Hypothalamus (tissue), 51 donors: Measurements from ENCODE around the gene ASPG.
A peak's percentile ranks its signal among the peaks of the same experiment; 100 is the strongest.

Experiments
- DNase-seq, 51 donors: peaks; one replicate each; lab custom pipeline; 2025; lab: John Stamatoyannopoulos, UW

ASPG gene

GRCh38 chr14:104085032-104085888 is at the start of gene ASPG:
TSS of gene ASPG (plus strand) at chr14:104085700. CDS start at chr14:104085771, 71 bp downstream.
- DNase-seq: peak in 1 of 51 donors; percentile 16

GRCh38 chr14:104036212-104036611 is 49.3 kb upstream of the ASPG start:
- DNase-seq: no peak

GRCh38 chr14:104037074-104037473 is 48.4 kb upstream of the ASPG start:
- no peak for DNase-seq

- DNase-seq: peak in 5 of 51 donors; percentile 13 to 29 (median 25)
Measured at GRCh38 chr14:104037903-104038302, 47.6 kb upstream of the ASPG start.

GRCh38 chr14:104039214-104039613 is 46.3 kb upstream of the ASPG start:
- DNase-seq: no peak

GRCh38 chr14:104040539-104040938 is 45.0 kb upstream of the ASPG start:
- no peak for DNase-seq

GRCh38 chr14:104041430-104042104 is 43.9 kb upstream of the ASPG start:
- DNase-seq: peak in 1 of 51 donors; percentile 7

- DNase-seq: no peak
Measured at GRCh38 chr14:104044016-104044415, 41.5 kb upstream of the ASPG start.

- DNase-seq: no peak
Measured at GRCh38 chr14:104047761-104048160, 37.7 kb upstream of the ASPG start.

- peak in 1 of 51 donors; percentile 51 for DNase-seq
Measured at GRCh38 chr14:104048758-104049507, 36.6 kb upstream of the ASPG start.

- peak in 1 of 51 donors; percentile 26 for DNase-seq
Measured at GRCh38 chr14:104049576-104050240, 35.8 kb upstream of the ASPG start.

GRCh38 chr14:104051092-104051813 is 34.2 kb upstream of the ASPG start:
- no peak for DNase-seq

GRCh38 chr14:104054222-104054905 is 31.1 kb upstream of the ASPG start:
- no peak for DNase-seq

- DNase-seq: no peak
Measured at GRCh38 chr14:104062281-104062680, 23.2 kb upstream of the ASPG start.

GRCh38 chr14:104064003-104064402 is 21.5 kb upstream of the ASPG start:
- no peak for DNase-seq

- no peak for DNase-seq
Measured at GRCh38 chr14:104066279-104066678, 19.2 kb upstream of the ASPG start.

- no peak for DNase-seq
Measured at GRCh38 chr14:104066719-104067295, 18.7 kb upstream of the ASPG start.

GRCh38 chr14:104069541-104069940 is 16.0 kb upstream of the ASPG start:
- DNase-seq: no peak

GRCh38 chr14:104072586-104072985 is 12.9 kb upstream of the ASPG start:
- no peak for DNase-seq
